GM21576 (cell line): ENCODE results near the gene TMEM229A.
"Not testable (repeated sequence)": the region's sequence is repeated elsewhere in the genome, so short reads cannot be mapped to it uniquely, and the experiment has no call there.

ENCODE experiments used
- ATAC-seq: cut with Tn5 transposase; IDR thresholded peaks from one replicate; pipeline ENCODE4 v1.9.1; 2021; ENCODE audit warnings: mild to moderate bottlenecking, moderate library complexity; ENCODE audit not compliant: unreplicated experiment

TMEM229A gene

GRCh38 chr7:124033095-124033806, 384 bp upstream of the TMEM229A start:
- no peak for ATAC-seq

GRCh38 chr7:124031919-124032318, 948 bp downstream of the TMEM229A start:
- no peak for ATAC-seq

GRCh38 chr7:124031406-124031805, 1.5 kb downstream of the TMEM229A start:
- no peak for ATAC-seq

DNA sequence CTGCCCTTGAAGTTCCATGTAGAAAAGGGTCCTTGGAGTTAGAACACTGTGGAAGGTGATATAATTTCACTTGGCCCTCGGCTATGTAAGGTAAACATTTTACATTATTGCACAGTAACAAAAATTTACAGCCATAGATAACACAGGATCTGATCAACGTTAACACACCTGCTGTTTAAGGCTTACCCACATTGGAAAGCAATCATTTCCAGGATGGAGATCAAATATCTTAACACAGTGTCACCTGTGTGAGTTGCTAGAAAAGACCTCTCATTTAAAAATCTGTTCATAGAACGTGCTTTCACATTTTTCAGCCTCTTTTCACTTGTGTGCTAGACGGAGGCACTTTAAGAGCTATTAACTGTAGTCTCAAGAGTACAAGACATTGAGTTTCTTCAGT, 1.9 kb downstream of the TMEM229A start:
- ATAC-seq = no peak

- ATAC-seq = no peak
These were observed 3.3 kb downstream of the TMEM229A start for GRCh38 chr7:124029396-124030188.

DNA sequence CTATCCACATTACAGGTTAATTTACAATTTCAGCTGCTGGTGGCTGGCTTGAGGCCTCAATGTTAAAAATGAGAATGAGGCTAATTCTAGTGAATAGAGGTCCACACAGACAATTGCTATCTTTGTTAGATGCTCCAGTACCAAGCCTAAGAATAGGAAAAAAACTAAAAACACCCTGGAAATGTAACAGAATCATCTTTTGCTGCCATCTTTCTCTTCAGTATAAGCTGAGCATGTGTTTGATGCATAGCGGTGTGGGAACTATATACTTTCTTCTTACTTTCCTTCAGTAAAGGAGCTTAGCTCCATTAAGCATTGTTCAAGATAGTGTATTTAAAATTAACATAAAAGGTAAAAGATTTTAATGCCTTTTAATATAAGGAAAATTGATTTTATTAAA, 5.6 kb downstream of the TMEM229A start:
- no peak for ATAC-seq

DNA sequence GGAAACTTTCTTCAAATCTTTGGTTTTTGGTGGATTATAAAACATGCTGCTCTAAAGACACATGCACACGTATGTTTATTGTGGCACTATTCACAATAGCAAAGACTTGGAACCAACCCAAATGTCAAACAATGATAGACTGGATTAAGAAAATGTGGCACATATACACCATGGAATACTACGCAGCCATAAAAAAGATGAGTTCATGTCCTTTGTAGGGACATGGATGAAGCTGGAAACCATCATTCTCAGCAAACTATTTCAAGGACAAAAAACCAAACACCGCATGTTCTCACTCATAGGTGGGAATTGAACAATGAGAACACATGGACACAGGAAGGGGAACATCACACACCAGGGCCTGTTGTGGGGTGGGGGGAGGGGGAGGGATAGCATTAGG, 8.5 kb downstream of the TMEM229A start:
- not testable (repeated sequence) for ATAC-seq

- ATAC-seq = no peak
These were observed 10.3 kb downstream of the TMEM229A start for GRCh38 chr7:124022551-124022950.

DNA sequence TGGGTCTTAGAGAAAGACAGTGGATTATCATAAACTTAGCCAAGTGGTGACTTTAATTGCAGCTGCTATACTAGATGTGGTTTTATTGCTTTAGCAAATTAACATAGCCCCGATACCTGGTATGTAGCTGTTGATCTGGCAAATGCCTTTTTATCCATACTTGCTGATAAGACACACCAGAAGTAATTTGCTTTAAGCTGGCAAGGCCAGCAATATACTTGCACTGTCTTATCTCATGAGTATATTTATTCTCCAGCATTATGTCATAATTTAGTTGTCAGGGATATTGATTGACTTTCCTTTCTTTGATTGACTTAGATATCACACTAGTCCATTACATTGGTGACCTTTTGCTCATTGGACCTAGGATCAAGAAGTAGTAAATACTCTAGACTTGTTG, 12.8 kb downstream of the TMEM229A start:
- no peak for ATAC-seq

DNA sequence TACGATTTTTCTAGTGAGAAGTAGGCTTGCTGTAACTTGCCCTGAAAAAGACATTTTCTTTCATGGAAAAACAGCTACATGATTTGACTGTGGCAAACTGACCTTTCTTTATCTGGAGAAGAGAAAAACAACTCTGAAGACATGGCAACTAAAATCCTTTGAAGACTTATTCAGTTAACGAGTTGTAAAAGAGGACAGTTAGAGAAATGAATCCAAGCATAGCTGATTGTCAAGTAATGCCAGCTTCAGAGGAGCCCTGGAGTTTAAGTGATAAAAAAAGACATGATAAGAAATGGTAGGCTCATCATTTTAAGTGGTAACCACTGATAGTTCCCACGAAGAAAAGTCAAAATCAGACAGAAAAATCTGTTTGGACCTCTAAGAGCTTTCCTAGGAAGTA, 19.6 kb downstream of the TMEM229A start:
- ATAC-seq = no peak

- ATAC-seq = no peak
These were observed 20.0 kb downstream of the TMEM229A start for GRCh38 chr7:124012864-124013263.

GRCh38 chr7:124009321-124009720, 23.5 kb downstream of the TMEM229A start:
- no peak for ATAC-seq

DNA sequence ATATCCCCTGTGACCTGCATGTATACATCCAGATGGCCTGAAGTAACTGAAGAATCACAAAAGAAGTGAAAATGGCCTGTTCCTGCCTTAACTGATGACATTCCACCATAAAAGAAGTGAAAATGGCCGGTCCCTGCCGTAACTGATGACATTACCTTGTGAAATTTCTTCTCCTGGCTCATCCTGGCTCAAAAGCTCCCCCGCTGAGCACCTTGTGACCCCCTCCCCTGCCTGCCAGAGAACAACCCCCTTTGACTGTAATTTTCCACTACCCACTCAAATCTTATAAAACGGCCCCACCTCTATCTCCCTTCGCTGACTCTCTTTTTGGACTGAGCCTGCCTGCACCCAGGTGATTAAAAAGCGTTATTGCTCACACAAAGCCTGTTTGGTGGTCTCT, 24.6 kb downstream of the TMEM229A start:
- not testable (repeated sequence) for ATAC-seq

DNA sequence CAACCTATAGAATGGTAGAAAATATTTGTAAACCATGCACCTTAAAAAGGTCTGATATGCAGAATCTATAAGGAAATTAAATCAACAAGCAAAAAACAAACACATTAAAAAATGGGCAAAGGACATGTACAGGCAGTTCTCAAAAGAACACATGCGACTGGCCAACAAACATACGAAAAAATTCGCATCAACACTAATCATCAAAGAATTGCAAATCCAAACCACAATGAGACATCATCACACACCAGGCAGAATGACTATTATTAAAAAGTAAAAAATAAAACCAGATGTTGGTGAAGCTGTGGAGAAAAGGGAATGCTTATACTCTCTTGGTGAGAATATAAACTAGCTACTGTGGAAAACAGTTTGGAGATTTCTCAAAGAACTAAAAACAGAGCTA, 33.2 kb downstream of the TMEM229A start:
- ATAC-seq = no peak

- no peak for ATAC-seq
These were observed 33.9 kb downstream of the TMEM229A start for GRCh38 chr7:123998921-123999320.

DNA sequence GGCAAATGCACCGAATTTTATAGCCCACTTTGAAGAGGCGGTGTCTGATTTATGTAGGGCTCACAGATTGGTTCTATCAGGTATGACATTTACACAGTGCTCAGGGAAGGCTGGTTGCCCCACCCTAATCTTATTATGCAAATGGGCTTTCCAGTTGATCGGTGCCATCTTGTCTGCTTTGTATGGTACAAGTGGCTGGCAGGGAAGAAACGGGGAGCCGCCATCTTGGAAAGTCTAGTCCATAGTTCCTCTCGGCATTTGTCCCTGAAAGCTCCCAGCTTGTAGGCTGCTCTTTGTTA, 36.6 kb downstream of the TMEM229A start:
- no peak for ATAC-seq

- no peak for ATAC-seq
These were observed 37.1 kb downstream of the TMEM229A start for GRCh38 chr7:123995617-123996326.

DNA sequence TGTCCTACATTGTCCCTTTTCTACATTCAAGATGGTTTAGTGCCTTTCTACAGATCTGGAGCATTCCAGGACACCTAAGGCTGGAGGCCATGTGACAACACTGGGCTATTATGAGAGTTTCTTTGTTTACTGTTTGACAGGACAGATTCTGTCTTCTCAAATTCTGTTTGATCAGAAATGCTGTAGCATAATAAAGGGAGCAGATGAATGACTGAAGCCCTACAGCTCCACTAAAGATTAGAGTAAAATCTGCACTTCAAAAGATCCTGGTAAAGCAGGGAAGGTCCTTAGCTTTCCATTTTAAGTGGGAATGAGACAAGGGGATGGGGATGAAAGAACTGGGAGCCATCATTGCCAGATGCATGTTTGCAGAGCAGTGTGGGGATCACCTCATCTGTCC, 38.4 kb downstream of the TMEM229A start:
- no peak for ATAC-seq

GRCh38 chr7:123993996-123994395, 38.9 kb downstream of the TMEM229A start:
- no peak for ATAC-seq

- no peak for ATAC-seq
These were observed 39.9 kb downstream of the TMEM229A start for GRCh38 chr7:123992913-123993518.

- ATAC-seq = no peak
These were observed 45.4 kb downstream of the TMEM229A start for GRCh38 chr7:123987445-123987844.
